HepG2 (cell line): Measurements from ENCODE around the gene AGBL3. TPM values are rescaled to one million over a fixed set of nuclear protein-coding genes. Genes with fewer than 3 reads are reported as not detected.

Source experiments
- AKNA ChIP-seq: sonication (generic); formaldehyde crosslinking; IDR thresholded peaks from 2 replicates; pipeline ENCODE4 v1.4.0; 2020; ENCODE audit warnings: missing genetic modification reagents, borderline replicate concordance
- ELK4 ChIP-seq: sonication (generic); formaldehyde crosslinking; IDR thresholded peaks from 2 replicates; pipeline ENCODE4 v1.9.0; 2021; ENCODE audit warnings: missing genetic modification reagents, borderline replicate concordance
- GABPA ChIP-seq, 2 experiments: IDR thresholded peaks; 2 replicates each; pipeline ENCODE4 v1.6.1; 2011 to 2016; ENCODE audit warnings: low read depth in 2 of 2, low read length in 1 of 2, missing biosample characterization in 1 of 2, missing genetic modification characterization in 1 of 2
- GZF1 ChIP-seq: sonication (generic); formaldehyde crosslinking; IDR thresholded peaks from 2 replicates; pipeline ENCODE4 v1.5.1; 2020; ENCODE audit warnings: mild to moderate bottlenecking, missing genetic modification reagents
- HNRNPK ChIP-seq: fragments of 200-400 bp; formaldehyde crosslinking; IDR thresholded peaks from 2 replicates; pipeline ENCODE4 v1.6.1; 2018; ENCODE audit warnings: low read length, low read depth, moderate library complexity, mild to moderate bottlenecking; ENCODE audit not compliant: poor library complexity, severe bottlenecking
- JARID2 ChIP-seq: sonication (generic); formaldehyde crosslinking; IDR thresholded peaks from 2 replicates; pipeline ENCODE4 v1.8.1; 2023; ENCODE audit warnings: missing genetic modification reagents, inconsistent platforms; ENCODE audit not compliant: insufficient replicate concordance
- MED1 ChIP-seq: sonication (generic); formaldehyde crosslinking; IDR thresholded peaks from 2 replicates; pipeline ENCODE4 v1.4.0; 2020; ENCODE audit warnings: missing genetic modification reagents
- PREB ChIP-seq: sonication (generic); formaldehyde crosslinking; IDR thresholded peaks from 2 replicates; pipeline ENCODE4 v1.4.0; 2020; ENCODE audit warnings: missing genetic modification reagents
- TSC22D2 ChIP-seq: sonication (generic); formaldehyde crosslinking; IDR thresholded peaks from 2 replicates; pipeline ENCODE4 v1.5.1; 2020; ENCODE audit warnings: missing genetic modification reagents, mild to moderate bottlenecking, borderline replicate concordance
- ZNF253 ChIP-seq: sonication (generic); formaldehyde crosslinking; IDR thresholded peaks from 2 replicates; pipeline ENCODE4 v1.8.0; 2022; ENCODE audit warnings: mild to moderate bottlenecking, missing genetic modification reagents, borderline replicate concordance
- ZNF276 ChIP-seq: sonication (generic); formaldehyde crosslinking; IDR thresholded peaks from 2 replicates; pipeline ENCODE4 v1.4.0; 2020; ENCODE audit warnings: mild to moderate bottlenecking, low read depth, missing genetic modification reagents
- ZNF354B ChIP-seq: sonication (generic); formaldehyde crosslinking; IDR thresholded peaks from 2 replicates; pipeline ENCODE4 v1.8.0; 2022; ENCODE audit warnings: mild to moderate bottlenecking, missing genetic modification reagents
- ZNF629 ChIP-seq: sonication (generic); formaldehyde crosslinking; conservative IDR thresholded peaks from 2 replicates; pipeline ENCODE4 v1.5.0; 2020; ENCODE audit warnings: missing genetic modification reagents
- ZNF776 ChIP-seq: sonication (generic); formaldehyde crosslinking; IDR thresholded peaks from 2 replicates; pipeline ENCODE4 v1.4.0; 2020; ENCODE audit warnings: mild to moderate bottlenecking, missing genetic modification reagents
- ZSCAN20 ChIP-seq: sonication (generic); formaldehyde crosslinking; IDR thresholded peaks from 2 replicates; pipeline ENCODE4 v1.4.0; 2020; ENCODE audit warnings: missing genetic modification reagents, mild to moderate bottlenecking, borderline replicate concordance
- ZSCAN5A ChIP-seq: sonication (generic); formaldehyde crosslinking; IDR thresholded peaks from 2 replicates; pipeline ENCODE4 v1.8.0; 2022; ENCODE audit warnings: mild to moderate bottlenecking, missing genetic modification reagents, borderline replicate concordance
- polyA plus RNA-seq, 8 experiments: library from polyadenylated mRNA; depleted of rRNA in 3 of 8; stranded (reverse) in 7 of 8; unstranded in 1 of 8; fragments of >200 nt; fragmentation: Illumina TruSeq in 4 of 8; extraction: Trizol in 4 of 8; gene quantifications; 2 replicates each; pipeline versions ENCODE4 v1.2.1 to v1.2.3, GENCODE V29; 2011 to 2016; ENCODE audit warnings: low read depth in 4 of 8, missing spikeins in 1 of 8, mixed read lengths in 1 of 8; ENCODE audit not compliant: insufficient read depth in 1 of 8
- total RNA-seq, 5 experiments: library from RNA; depleted of rRNA; stranded (reverse); fragments of >200 nt; fragmentation: Illumina TruSeq; extraction: Trizol; gene quantifications; 2 replicates each; pipeline ENCODE4 v1.2.3, GENCODE V29; 2016; ENCODE audit warnings: low read depth in 1 of 5

Gene AGBL3
- total and polyA plus RNA-seq, 2 of the 13 experiments (the other 11 are each of a cell fraction or from before 2014, with no cell fraction given): 2.2 to 7.2 TPM

- TF ChIP-seq ZNF276 (CRISPR knock-in tag): peak; percentile 82; the same call in 1 of the 2 replicates
- peak; percentile 36 for TF ChIP-seq ZNF629 (CRISPR knock-in tag)
- no peak for TF ChIP-seq ZNF776 (CRISPR knock-in tag)
- TF ChIP-seq GZF1 (CRISPR knock-in tag): 0 out of 2 replicates have a peak, but pooled peaks have one; percentile 21
- no peak for TF ChIP-seq ZNF354B
- no peak for TF ChIP-seq PREB (CRISPR knock-in tag)
- peak; percentile 17 for TF ChIP-seq HNRNPK
- TF ChIP-seq AKNA: no peak
- TF ChIP-seq ELK4 (CRISPR knock-in tag): no peak
- no peak for TF ChIP-seq ZSCAN20 (CRISPR knock-in tag)
- TF ChIP-seq MED1 (CRISPR knock-in tag): peak; percentile 90
- TF ChIP-seq TSC22D2 (CRISPR knock-in tag): 0 out of 2 replicates have a peak, but pooled peaks have one; percentile 21
- no peak for TF ChIP-seq ZNF253 (CRISPR knock-in tag)
- TF ChIP-seq ZSCAN5A (CRISPR knock-in tag): 0 out of 2 replicates have a peak, but pooled peaks have one; percentile 38
- no peak for TF ChIP-seq JARID2 (CRISPR knock-in tag)
- no peak for TF ChIP-seq GABPA (IDR thresholded peaks at IDR 0.05; ENCODE audit: low read depth, low read length)
- TF ChIP-seq GABPA (CRISPR knock-in tag; IDR thresholded peaks at IDR 0.05; ENCODE audit: low read depth): peak; percentile 37; the same call in 1 of the 2 replicates
Observed at GRCh38 chr7:135147899-135148721, 161.8 kb downstream of the AGBL3 start, which contains the start of gene TMEM140 (continued).
